Activated CD8-positive, alpha-beta memory T cell treated with anti-CD3 and anti-CD28 coated beads for 24 hours (primary cell): ENCODE results near the gene NTM.

ENCODE experiments used
- DNase-seq: peaks from one replicate; pipeline ENCODE4 v3.0.0-alpha.2; 2020

The NTM gene

DNA sequence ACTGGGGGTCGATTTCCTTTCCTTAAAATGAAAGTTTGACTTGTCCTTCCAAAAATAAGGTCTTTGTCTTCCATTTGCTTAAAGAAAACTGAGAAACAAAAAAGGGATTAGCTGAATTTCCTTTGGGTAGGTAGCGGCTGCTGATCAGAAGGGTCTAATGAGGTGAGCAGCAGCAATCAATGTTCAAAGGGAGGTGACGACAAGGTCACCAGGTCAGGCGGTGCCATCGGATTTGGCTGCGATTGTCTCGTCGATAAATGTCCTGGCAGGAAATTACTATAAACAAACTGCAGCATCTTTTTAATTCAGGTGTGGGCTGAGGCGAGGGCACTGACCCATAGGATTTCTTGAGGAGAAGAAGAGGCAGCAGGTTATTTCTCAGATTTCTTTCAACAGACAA, 480.1 kb downstream of the NTM start:
- no peak for DNase-seq

DNA sequence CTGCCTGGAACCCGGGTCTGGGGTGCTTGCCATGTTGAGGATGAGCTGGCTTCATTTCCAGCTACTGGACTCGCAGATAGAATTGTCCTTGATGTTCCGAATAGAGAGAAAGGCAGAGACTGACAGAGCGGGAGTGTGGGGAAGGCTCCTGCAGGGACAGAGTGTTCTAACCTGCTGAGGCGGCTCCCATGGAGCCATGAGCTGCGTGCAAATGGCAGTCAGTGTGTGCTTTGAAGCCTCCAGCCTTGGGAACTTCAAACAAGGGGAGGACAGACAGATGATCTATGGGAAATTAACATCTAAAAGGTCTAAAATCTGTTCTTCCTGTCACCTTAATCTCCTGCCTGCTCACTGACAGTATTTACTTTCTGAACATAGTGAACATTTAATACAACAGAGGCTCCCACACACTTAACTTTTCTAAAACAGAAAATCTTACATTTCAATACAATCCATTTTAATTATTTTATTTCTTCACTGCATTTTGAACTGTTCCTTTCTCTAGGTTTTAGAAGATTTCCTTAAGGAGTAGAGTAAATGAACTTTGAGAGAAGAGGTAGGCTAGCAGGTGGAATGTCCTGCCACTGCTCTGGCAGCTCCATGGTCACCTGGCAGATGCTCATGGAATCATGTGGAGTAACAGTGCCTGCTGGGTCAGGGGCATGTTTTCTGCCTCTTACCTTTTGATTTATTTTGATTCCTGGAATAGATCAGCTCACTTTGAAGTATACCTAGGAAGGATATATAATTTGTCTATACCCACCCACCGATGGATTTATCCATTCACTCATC, 481.7 kb downstream of the NTM start:
- no peak for DNase-seq

GRCh38 chr11:131852757-131853156, 482.3 kb downstream of the NTM start:
- DNase-seq, result no peak

DNA sequence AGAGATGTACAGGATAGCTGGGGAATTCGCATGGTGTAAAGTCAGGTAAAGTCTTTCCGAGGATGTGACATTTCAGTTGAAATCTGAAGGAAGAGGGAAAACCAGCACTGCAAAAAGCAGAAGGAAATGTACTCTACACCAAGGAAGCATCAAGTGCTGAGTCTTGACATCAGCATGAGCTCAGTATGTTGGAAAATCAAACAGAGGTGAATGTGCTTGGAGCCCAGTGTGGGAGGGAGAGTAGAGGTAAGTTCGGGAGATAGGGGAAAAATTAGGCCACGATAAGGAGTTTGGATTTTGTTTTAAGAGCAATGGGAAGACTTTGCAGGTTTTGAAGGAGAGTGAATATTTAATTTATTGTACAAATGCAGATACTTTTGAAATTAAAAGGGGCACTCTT, 484.0 kb downstream of the NTM start:
- no peak for DNase-seq

DNA sequence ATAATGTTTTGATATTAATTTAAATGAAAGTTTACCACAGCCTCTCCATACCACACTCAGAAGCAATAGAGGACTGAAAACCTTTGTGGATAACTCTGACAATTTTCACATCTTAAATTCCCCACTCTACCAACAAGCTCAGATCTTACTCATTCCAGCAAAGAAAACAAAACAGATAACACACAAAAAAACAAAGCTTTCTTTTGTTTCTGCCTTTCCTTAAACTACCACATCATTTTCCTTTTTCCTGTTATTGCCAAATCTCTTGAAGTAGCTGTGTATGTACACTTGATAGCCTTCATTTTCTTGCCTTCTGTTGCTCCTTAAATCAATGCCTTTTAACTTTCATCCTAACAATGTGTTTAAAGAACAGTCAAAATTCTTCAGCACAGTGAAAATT, 484.9 kb downstream of the NTM start:
- no peak for DNase-seq

DNA sequence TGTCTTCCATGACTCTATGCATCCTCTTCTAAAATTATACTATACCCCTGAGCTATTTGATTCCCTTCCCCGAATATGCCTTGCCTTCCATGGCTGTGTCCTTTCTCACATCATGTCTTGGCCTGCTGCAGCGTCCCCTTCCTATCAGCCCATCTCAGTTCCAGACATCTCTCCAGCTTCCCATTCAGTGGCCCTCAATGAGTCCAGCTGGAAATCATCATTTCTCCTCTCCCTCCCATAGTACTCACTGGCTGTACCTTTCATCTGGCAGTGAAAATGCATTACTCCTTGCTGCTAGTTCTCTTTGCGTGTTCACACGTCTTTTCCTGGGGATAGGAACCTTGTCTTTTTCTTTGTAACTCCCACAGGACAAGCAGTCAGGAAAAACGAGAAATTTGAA, 486.8 kb downstream of the NTM start:
- no peak for DNase-seq

- no peak for DNase-seq
Observed at GRCh38 chr11:131858505-131858904, 488.1 kb downstream of the NTM start.

DNA sequence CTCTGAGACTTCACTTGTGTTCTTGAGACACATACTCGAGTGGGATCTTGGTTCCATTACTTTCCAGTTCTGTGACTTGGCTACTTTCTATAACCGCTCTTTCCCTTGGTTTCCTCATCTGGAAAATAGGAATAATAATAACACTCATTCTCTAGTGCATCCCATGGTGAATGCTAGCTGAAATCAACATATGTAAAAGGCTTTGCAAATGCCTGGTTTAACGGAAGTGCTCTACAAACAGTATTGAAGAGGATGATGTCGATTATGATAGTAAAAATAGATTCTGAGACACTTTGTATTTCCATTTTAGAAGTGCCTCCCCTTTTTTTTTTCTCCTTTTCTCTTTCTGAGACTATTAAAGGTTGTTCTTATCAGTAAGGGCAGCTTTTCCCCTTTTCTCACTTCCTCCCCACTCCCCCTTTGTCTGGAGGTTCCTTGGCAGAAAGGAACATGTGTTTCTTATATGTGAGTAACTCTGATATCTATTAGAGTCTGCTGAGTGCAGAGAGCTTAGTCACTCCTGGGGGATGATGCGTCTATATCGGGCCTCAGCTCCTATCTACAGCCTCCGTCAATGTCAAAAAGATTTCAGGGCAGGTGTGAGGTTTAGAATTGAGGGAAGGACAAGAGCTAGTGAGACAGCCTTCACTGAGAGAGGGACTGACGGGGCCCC, 489.3 kb downstream of the NTM start:
- no peak for DNase-seq

DNA sequence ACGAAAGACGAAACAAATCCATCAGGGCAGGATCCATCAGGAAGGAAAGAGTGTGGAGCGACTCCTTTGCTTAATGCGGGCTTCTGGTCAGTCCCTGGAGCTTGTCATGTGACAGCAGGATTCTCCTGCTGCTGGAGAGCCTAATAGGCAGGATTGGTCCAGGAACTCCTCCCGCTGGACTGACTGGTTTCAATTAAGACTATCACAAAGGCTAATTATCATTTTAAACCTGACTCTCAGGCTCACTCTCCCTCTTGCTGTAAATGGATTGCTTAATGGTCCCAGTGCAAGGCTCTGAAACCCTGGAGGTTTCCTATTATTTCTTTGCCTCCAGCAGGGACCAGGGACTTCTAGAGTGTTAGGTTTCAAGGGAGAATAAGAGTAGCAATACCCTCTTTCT, 493.8 kb downstream of the NTM start:
- DNase-seq, result no peak

DNA sequence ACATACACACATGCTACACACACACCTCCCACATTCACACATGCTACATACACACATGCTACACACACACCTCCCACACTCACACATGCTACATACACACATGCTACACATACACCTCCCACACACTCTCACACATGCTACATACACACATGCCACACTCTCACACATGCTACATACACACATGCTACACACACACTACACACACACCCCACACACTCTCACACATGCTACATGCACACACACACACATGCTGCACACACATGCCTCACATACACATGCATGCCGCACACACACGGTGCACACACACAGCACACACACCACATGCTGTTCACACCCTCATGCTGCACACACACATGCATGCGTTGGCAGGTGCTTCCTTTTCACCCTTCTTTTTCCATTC, 495.4 kb downstream of the NTM start:
- DNase-seq, result no peak

GRCh38 chr11:131866535-131867400, 496.4 kb downstream of the NTM start:
- no peak for DNase-seq

- no peak for DNase-seq
Observed at GRCh38 chr11:131867457-131868257, 497.2 kb downstream of the NTM start.

DNA sequence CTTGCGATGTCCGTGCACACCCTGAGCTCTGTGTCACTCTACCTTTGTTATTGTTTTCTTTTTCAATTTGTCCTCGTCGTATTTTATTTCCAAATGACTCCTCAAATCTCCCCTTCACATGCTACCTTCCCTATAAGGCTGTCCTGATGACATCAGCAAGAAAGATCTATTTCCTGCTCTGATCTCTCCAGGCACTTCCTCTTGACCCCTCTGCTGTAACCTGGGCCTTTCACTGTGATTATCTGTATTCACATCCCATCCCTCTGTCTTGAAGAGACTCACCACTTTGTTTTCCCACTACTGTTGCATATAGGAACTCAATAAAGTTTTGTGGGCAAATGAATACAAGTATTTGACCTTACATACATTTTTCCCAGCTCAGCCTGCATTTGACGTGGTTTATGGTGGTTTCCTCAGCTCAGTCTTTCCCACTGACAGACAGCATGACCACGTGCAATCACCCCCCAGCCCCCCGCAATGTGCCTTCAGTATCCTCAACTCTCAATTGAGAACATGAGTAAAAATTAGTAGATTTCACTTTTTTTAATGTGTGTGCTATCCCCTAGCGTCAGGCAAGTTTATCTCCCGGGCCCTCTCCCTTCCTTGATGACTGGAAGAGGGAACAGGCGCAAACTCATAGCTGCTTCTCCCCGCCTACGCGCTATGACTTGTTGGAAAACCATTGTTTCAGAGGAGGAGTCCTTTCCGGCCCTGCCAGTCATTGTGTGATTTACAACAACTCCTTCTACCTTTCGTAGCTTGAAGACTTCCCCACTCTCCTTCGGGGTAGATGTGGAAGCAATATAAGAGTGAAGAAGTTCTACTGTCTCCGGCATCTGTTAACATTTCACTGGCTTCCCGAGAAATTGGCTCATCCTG, 498.5 kb downstream of the NTM start:
- DNase-seq, result no peak

GRCh38 chr11:131870305-131870704, 499.9 kb downstream of the NTM start:
- no peak for DNase-seq

GRCh38 chr11:131871006-131871405, 500.6 kb downstream of the NTM start:
- DNase-seq, result no peak

DNA sequence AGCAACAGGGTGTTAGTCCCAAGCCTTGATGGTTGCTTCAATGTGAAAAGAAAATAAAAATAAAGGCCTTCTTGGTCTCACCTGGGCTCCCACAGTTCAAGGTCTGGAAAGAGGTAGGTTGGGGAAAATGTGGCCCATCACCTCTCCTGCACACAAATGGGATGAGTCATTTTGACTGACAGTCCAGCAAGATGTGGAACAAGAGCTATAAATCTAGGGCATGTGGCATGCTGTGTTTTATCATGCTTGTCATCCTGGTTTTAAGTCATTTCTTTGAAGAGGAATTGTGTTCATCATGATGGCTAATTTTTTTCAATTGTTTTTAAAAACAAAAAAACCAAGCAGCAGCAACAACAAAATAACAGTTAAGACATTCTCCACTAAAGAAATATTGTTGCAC, 503.7 kb downstream of the NTM start:
- no peak for DNase-seq

- no peak for DNase-seq
Observed at GRCh38 chr11:131875611-131876010, 505.2 kb downstream of the NTM start.

GRCh38 chr11:131877246-131877942, 507.0 kb downstream of the NTM start:
- DNase-seq, result no peak

- no peak for DNase-seq
Observed at GRCh38 chr11:131880316-131880715, 509.9 kb downstream of the NTM start.

GRCh38 chr11:131880976-131881375, 510.6 kb downstream of the NTM start:
- no peak for DNase-seq

- DNase-seq, result no peak
Observed at GRCh38 chr11:131883332-131883731, 512.9 kb downstream of the NTM start.
